Glomerular visceral epithelial cell (primary cell): ENCODE measurements around the gene ATP8A2.
A peak's percentile ranks its signal among the peaks of the same experiment; 100 is the strongest.
"Not testable (repeated sequence)": the region's sequence is repeated elsewhere in the genome, so short reads cannot be mapped to it uniquely, and the experiment has no call there.

Experiments
- DNase-seq: peaks from one replicate; pipeline ENCODE4 v3.0.0-alpha.2; 2016; ENCODE audit errors: extremely low spot score

The ATP8A2 gene

DNA sequence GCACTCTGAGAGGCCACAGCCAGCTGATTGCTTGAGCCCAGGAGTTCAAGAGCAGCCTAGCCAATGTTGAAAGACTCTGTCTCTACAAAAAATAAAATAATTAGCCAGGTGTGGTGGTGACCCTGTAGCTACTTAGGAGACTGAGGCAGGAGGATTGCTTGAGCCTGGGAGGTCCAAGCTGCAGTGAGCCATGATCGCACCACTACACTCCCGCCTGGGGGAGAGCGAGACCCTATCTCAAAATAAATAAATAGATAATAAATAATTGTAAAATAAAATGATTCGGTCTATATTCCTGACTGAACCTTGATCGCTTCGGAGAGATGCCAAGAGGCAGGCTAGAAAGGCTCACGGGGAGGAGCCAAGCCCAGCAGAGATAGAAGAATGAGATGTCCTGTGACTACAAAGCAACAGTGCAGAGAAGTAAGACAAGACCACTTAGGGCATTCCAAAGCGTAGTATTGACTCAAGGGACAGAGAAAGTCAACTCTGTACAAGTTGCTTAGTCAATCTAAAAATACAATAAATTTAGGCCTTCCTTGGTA is 667.2 kb downstream of the ATP8A2 start:
- no peak for DNase-seq

DNA sequence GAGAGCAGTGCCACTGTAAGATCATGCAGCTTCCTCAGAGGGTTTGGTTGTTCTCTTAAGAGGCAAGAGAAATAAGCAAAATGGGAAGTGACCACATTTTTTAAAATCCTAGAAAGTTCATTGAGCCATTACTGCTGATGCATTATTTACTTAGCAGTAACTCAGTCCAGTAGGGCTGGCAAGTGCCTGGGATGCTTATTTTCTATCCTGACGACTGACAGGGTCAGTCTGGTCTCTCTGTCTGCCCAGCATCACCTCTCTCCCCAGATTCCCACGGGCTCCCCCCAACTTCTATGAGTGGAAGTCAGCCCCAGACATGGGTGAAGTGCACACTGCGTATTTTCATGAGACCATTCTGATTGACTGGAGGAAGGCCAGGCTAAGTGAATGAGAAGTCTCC is 669.7 kb downstream of the ATP8A2 start:
- no peak for DNase-seq

DNA sequence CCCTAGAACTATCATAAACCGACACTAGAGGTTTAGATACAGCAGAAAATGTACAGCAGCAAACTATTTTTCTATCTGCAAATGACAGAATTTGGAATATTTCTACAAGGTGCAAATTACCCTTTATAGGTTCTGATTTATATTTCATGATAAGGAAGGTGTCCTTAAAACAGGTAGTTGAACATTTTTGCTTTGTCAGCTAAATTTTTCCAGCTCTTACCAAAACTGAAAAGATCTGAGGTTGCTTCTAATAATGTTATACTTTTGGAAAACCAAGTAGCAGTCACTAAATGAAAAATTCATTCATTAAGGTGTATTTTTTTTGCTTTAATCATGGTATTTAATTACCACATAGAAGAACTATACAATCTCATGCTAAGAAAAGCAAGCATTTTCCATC is 671.0 kb downstream of the ATP8A2 start:
- DNase-seq, result no peak

DNA sequence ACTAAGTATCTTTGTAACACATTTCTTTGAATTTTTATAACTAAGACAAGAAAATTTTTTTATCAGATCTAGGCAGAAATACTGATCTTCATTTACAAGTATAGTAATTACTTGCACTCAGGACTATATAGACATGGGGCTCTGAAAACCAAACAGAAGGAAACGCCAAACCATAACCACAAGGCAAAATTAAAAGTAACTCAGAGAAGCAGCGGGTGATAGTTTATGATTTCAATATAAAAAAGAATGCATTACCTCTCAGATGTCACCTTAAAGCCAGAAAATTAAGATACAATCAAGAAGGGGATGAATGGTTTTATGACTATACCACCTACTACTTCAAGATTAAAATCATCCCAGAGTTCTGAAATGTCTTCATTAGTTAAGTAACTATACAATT is 673.4 kb downstream of the ATP8A2 start:
- DNase-seq, result no peak

DNA sequence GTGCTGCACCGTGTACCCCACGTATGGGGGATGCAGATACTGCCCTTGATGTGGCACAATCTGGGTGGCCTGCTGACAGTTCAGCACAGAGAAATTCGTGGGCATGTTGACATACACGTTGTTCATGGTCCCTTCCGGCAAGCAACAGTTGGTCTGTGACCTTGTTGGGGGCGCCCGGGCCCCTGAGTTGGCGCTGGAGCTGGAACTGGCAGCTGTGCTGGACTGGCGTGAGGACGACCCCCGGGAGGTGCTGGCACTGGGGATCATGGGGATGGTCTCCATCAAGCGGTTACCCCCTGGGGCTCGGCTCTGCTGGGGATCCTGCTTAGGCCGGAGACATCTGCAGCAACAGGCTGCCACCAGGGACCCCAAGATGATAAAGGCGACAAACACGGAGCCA is 674.9 kb downstream of the ATP8A2 start:
- no peak for DNase-seq

DNA sequence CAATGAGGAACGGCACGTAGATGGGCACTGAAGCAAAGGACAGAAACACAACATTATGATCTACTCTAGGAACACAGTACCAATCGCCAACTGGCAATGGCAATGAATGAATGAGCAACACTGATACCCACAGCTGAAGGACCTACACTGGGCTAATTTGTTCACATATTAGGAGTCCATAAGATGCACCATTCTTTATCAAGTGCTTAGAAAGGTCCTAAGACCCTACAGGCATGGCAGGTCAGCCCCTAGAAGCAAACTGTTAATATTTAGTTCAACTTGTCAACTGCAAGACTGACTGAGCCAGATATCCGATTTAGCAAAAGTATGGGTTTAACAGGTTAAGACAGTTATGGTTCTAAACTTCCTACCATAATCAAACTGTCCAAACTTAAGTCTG is 675.3 kb downstream of the ATP8A2 start:
- DNase-seq, result no peak

DNA sequence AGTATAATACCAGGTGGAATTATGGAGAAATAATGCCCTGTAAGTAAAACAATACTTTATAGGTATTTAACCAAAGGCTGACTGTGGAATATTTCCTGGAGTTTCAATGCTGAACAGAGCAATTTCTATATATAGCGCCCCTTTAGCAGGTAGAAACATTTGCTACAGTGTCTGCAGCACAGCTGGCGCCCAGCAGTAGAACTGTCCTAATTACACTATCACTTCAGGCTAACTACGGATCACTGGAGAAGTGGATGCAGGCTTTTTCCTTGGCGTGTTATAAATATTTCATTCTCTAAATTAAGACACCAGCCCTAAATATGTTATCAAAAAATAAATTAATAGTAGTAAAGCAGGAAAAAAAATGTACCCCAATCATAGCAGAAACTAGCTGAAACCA is 677.0 kb downstream of the ATP8A2 start:
- peak; percentile 49 for DNase-seq

GRCh38 chr13:26050568-26051230 is 678.9 kb downstream of the ATP8A2 start:
- DNase-seq, result peak; percentile 64

- peak; percentile 36 for DNase-seq
These were observed 679.5 kb downstream of the ATP8A2 start for GRCh38 chr13:26051231-26051656.

DNA sequence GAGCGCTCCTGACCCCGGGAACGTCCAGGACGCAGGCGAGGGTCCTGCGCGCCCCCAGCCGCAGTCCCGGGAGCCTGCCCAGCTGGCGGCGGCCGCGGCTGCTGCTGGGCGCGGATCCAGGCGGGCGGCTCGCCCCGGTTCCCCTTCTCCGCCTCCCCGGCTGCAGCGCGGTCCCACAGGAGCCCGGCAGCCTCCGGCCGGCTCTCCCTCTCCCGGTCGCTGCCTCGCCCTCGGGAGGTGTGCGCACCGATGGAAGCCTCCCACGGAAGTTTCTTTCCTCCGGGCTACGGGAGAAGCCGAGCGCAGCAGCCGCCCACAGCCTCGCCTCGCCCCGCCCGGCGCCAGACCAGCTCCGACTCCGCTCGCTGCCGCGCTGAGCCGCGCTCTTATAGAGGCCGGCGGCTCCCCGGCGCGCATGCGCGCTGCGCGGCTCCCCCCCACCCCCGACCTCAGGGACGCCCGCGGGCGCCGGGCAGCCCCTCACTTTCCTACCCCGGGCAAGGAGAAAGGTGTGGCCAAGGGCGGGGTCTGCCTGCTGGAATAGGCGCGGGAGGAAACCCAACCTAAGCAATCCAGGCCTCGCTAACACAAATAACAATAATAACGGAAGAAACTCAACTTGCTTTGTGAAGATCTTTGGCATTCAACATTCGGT is 680.0 kb downstream of the ATP8A2 start, which contains the start of gene SHISA2:
Gene SHISA2 (minus strand): TSS at position 360 of the 655 bp plus-strand sequence. CDS start 1,041 bp downstream, outside the sequence.
- DNase-seq, result peak; percentile 89

- no peak for DNase-seq
These were observed 680.6 kb downstream of the ATP8A2 start for GRCh38 chr13:26052337-26052736.

GRCh38 chr13:26053418-26053980 is 681.7 kb downstream of the ATP8A2 start:
- DNase-seq, result no peak

DNA sequence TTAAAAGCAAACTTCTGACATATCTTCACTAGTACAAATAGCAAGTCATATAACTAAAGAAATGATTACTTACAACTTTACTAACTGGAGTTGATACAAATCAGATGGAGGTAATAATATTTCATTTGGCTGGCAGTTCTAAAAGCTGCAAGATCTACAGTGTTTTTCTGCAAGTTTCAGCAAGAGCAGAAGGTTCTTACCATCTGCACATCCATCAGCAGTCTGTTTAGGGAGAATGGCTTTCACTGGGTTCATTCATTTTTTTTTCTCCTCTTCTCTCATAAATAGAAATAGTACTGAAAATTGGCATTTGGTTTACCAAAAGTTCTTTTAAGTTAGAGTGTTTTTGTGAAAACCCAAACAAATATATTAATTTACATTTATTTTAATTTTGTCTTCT is 683.1 kb downstream of the ATP8A2 start:
- DNase-seq, result no peak

- no peak for DNase-seq
These were observed 686.9 kb downstream of the ATP8A2 start for GRCh38 chr13:26058704-26059103.

DNA sequence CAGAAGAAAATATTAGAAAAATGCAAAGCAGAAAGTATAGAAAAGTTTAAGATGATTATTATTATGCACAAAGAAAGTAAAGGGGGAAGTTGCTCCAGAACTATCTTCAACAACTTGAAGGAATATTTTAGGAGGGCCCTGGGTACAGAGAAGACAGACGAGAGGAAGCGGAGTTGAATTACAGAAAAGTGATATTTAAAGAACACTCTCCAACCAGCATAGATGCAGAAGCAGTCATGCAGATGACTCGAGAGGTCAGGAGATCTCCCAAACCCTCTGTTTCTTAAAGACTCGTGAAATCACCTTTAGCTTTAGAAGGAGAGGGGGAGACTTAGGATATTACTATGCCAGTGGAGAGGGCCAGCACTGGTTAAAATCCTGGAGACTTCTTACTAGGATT is 688.6 kb downstream of the ATP8A2 start:
- DNase-seq, result no peak

DNA sequence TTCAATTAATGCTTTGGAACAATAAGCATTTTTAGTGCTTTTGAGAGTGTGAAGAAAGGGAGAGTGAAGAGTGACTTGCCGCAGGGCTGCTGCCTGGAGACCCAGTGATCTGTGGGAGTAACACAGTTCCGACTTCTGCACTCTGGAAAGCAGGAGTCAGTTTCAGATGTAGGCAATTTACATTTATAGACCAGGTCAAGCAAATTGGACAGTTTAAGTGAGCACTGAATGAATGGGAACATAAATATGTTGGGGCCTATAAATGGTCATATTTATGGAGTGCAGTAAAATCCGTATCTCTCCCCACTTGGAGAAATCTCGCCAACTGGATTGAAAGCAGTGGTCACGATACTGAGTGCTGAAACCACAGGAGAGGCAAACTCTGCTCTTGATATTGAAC is 689.5 kb downstream of the ATP8A2 start:
- DNase-seq, result no peak

- peak; percentile 90 for DNase-seq
These were observed 690.2 kb downstream of the ATP8A2 start for GRCh38 chr13:26061947-26062346.

DNA sequence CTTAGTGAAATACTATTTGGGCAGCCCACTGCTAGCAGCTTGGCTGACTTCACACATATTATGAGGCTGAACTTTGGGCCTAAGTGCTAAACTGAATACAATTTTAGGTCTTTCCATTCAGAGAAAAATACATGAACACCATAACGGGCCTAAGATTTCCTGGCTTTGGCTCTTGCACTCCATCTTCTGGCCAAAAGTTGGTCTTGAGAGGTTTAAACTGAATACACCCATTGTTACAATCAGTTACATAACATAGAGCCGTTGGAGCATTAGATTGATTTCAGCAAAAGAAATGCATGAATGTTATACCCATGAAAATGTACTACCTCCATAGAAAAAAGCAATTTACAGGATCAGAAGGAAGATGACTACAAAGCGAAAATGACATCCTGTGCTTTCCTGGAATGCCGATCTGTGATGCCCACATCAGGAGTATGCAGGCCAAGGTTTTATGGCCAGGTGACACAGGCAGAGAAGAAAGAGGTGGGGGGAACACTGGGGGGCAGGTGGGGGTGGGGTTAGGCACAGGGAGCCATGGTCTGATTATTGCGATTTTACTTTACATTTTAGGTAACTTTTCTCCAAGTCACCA is 691.2 kb downstream of the ATP8A2 start:
- peak; percentile 66 for DNase-seq

DNA sequence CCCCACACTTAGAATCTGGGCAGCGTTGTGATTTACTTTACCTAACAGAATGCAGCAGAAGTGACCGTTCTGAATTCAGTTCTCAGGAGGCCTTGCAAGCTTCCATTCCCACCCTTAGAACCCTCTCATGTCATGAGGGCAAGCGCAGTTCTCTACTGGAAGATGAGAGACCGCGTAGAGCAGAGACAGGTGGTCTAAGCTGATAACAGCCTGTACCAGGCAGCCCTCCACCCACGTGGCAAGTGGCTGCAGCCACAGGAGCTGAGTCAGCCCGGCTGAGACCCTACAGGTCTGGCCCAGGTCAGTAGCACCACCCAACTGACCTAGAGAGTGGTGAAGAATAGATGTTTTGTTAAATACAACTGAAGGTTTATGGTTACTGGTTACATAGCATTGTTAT is 694.7 kb downstream of the ATP8A2 start:
- not testable (repeated sequence) for DNase-seq

DNA sequence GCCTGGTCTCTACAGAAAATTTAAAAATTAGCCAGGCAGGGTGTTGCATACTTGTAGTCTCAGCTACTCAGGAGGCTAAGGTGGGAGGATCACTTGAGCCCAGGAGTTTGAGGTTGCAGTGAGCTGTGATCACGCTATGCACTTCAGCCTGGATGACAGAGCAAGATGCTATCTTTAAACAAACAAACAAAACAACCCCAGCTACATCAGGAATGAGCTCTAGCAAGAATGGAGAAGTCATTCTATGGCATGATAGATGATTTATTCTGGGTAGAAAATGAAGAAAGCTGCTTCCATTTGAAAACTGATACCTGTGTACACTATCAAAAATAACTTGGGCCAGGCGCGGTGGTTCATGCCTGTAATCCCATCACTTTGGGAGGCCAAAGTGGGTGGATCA is 695.8 kb downstream of the ATP8A2 start:
- DNase-seq, result no peak

GRCh38 chr13:26068372-26068771 is 696.6 kb downstream of the ATP8A2 start:
- DNase-seq, result not testable (repeated sequence)

DNA sequence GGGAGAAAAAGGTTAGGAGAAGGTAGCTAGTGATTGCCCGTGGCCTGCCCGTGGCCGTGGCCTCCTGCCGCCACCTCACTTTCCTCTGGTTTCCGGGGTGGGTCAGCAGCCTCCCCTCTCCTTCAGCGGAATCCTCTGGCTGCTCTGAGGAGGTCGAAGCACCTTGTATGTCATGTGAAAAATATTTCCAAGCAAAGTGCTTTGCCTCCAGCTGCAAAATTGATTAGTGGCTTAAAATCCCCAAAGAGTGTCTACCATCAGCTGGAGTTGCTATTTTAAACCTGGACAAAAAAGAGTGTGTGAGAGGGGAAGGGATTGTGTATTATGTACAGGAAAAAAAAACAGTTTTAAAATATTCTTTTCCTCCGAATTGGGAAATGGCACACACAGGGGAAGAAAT is 697.9 kb downstream of the ATP8A2 start:
- not testable (repeated sequence) for DNase-seq
